ENCODE data around the gene CST4. TPM values are rescaled to one million over a fixed set of nuclear protein-coding genes. Genes with fewer than 3 reads are reported as not detected.
"Not testable (repeated sequence)": the region's sequence is repeated elsewhere in the genome, so short reads cannot be mapped to it uniquely, and the experiment has no call there.

Gene CST4
- total RNA-seq, 2 experiments from 2014 or later = not detected

GRCh38 chr20:23702021-23702420 is 13.2 kb upstream of the CST4 start:
- intact Hi-C loops (cut with micrococcal nuclease) = no loop called here
- Mint-ChIP-seq H3K4me3 (no peak overlapping the region), H3K27ac (no peak overlapping the region), H3K27me3 (no peaks in the 10 kb centered on the region), H3K36me3 (no peaks in the 10 kb centered on the region), H3K9me3 (no peaks in the 10 kb centered on the region), H3K4me1 (ENCODE audit: low read depth) (no peaks in the 10 kb centered on the region)
- ChIA-PET POLR2A (no interaction called here), CTCF (no interaction called here)
- DNase-seq = no peak

- Mint-ChIP-seq H3K27me3 (no peaks in the 10 kb centered on the region), H3K36me3 (no peaks in the 10 kb centered on the region), H3K4me3 (no peak overlapping the region), H3K9me3 (no peaks in the 10 kb centered on the region), H3K27ac (no peak overlapping the region), H3K4me1 (ENCODE audit: low read depth) (no peaks in the 10 kb centered on the region)
- intact Hi-C loops (cut with micrococcal nuclease) = no loop called here
- POLR2A ChIA-PET = no interaction called here
- DNase-seq = no peak
- CTCF ChIA-PET = no interaction called here
Measured at GRCh38 chr20:23700931-23701330, 12.1 kb upstream of the CST4 start.

- no peak for DNase-seq
- Mint-ChIP-seq H3K27ac (no peak overlapping the region), H3K27me3 (peaks cover 2% of the 10 kb centered on the region), H3K9me3 (no peaks in the 10 kb centered on the region), H3K4me3 (no peak overlapping the region), H3K36me3 (no peaks in the 10 kb centered on the region), H3K4me1 (ENCODE audit: low read depth) (no peaks in the 10 kb centered on the region)
- CTCF ChIA-PET = no interaction called here
- intact Hi-C loops (cut with micrococcal nuclease) = no loop called here
- POLR2A ChIA-PET = no interaction called here
Measured at GRCh38 chr20:23697947-23698346, 9.1 kb upstream of the CST4 start.

GRCh38 chr20:23695068-23695395 is 6.2 kb upstream of the CST4 start:
- CTCF ChIA-PET; H3K4me3 Mint-ChIP-seq; H3K9me3 Mint-ChIP-seq; H3K27ac Mint-ChIP-seq; POLR2A ChIA-PET; DNase-seq; H3K4me1 Mint-ChIP-seq (ENCODE audit: low read depth); H3K36me3 Mint-ChIP-seq; intact Hi-C loops (cut with micrococcal nuclease); H3K27me3 Mint-ChIP-seq: not testable (repeated sequence)

- H3K36me3 Mint-ChIP-seq; H3K27ac Mint-ChIP-seq; DNase-seq; POLR2A ChIA-PET; H3K9me3 Mint-ChIP-seq; H3K27me3 Mint-ChIP-seq; H3K4me1 Mint-ChIP-seq (ENCODE audit: low read depth); CTCF ChIA-PET; intact Hi-C loops (cut with micrococcal nuclease); H3K4me3 Mint-ChIP-seq: not testable (repeated sequence)
Measured at GRCh38 chr20:23694178-23695067, 5.6 kb upstream of the CST4 start.

- H3K27ac Mint-ChIP-seq; H3K4me3 Mint-ChIP-seq; H3K36me3 Mint-ChIP-seq; H3K9me3 Mint-ChIP-seq; H3K4me1 Mint-ChIP-seq (ENCODE audit: low read depth); POLR2A ChIA-PET; intact Hi-C loops (cut with micrococcal nuclease); DNase-seq; H3K27me3 Mint-ChIP-seq; CTCF ChIA-PET: not testable (repeated sequence)
Measured at GRCh38 chr20:23692725-23693619, 4.1 kb upstream of the CST4 start.

- H3K27ac Mint-ChIP-seq = no peak overlapping the region
- intact Hi-C loops (cut with micrococcal nuclease) = no loop called here
- no peak overlapping the region for H3K4me3 Mint-ChIP-seq
- no peak for DNase-seq
- no peaks in the 10 kb centered on the region for H3K36me3 Mint-ChIP-seq
- no peaks in the 10 kb centered on the region for H3K9me3 Mint-ChIP-seq
- POLR2A ChIA-PET = no interaction called here
- H3K4me1 Mint-ChIP-seq (ENCODE audit: low read depth) = no peaks in the 10 kb centered on the region
- peaks cover 4% of the 10 kb centered on the region for H3K27me3 Mint-ChIP-seq
- CTCF ChIA-PET = no interaction called here
Measured at GRCh38 chr20:23691675-23692074, 2.8 kb upstream of the CST4 start.

GRCh38 chr20:23690581-23690980 is 1.7 kb upstream of the CST4 start:
- no peaks in the 10 kb centered on the region for H3K4me1 Mint-ChIP-seq (ENCODE audit: low read depth)
- peaks cover 5% of the 10 kb centered on the region for H3K27me3 Mint-ChIP-seq
- no peak overlapping the region for H3K4me3 Mint-ChIP-seq
- intact Hi-C loops (cut with micrococcal nuclease) = no loop called here
- ChIA-PET POLR2A (no interaction called here), CTCF (no interaction called here)
- no peak overlapping the region for H3K27ac Mint-ChIP-seq
- no peaks in the 10 kb centered on the region for H3K9me3 Mint-ChIP-seq
- no peak for DNase-seq
- H3K36me3 Mint-ChIP-seq = no peaks in the 10 kb centered on the region

GRCh38 chr20:23689399-23689690 is 507 bp upstream of the CST4 start:
- Mint-ChIP-seq H3K27me3 (peaks cover 5% of the 10 kb centered on the region), H3K36me3 (no peaks in the 10 kb centered on the region), H3K27ac (no peak overlapping the region), H3K4me3 (no peak overlapping the region), H3K9me3 (no peaks in the 10 kb centered on the region), H3K4me1 (ENCODE audit: low read depth) (no peaks in the 10 kb centered on the region)
- CTCF ChIA-PET = no interaction called here
- POLR2A ChIA-PET = no interaction called here
- intact Hi-C loops (cut with micrococcal nuclease) = no loop called here
- DNase-seq = no peak

GRCh38 chr20:23687986-23688385 is 852 bp downstream of the CST4 start:
- intact Hi-C loops (cut with micrococcal nuclease) = no loop called here
- no peak overlapping the region for H3K4me3 Mint-ChIP-seq
- H3K9me3 Mint-ChIP-seq = no peaks in the 10 kb centered on the region
- H3K27me3 Mint-ChIP-seq = peaks cover 3% of the 10 kb centered on the region
- ChIA-PET POLR2A (no interaction called here), CTCF (no interaction called here)
- DNase-seq = no peak
- H3K36me3 Mint-ChIP-seq = no peaks in the 10 kb centered on the region
- H3K27ac Mint-ChIP-seq = no peak overlapping the region
- H3K4me1 Mint-ChIP-seq (ENCODE audit: low read depth) = no peaks in the 10 kb centered on the region

- Mint-ChIP-seq H3K4me1 (ENCODE audit: low read depth) (no peaks in the 10 kb centered on the region), H3K27ac (no peak overlapping the region), H3K27me3 (peaks cover 3% of the 10 kb centered on the region), H3K36me3 (no peaks in the 10 kb centered on the region), H3K9me3 (no peaks in the 10 kb centered on the region), H3K4me3 (no peak overlapping the region)
- intact Hi-C loops (cut with micrococcal nuclease) = no loop called here
- ChIA-PET CTCF (no interaction called here), POLR2A (no interaction called here)
- DNase-seq = no peak
Measured at GRCh38 chr20:23686046-23686750, 2.6 kb downstream of the CST4 start.

GRCh38 chr20:23685529-23685896 is 3.3 kb downstream of the CST4 start:
- H3K4me3 Mint-ChIP-seq; H3K27me3 Mint-ChIP-seq; H3K36me3 Mint-ChIP-seq; POLR2A ChIA-PET; H3K9me3 Mint-ChIP-seq; CTCF ChIA-PET; intact Hi-C loops (cut with micrococcal nuclease); DNase-seq; H3K27ac Mint-ChIP-seq; H3K4me1 Mint-ChIP-seq (ENCODE audit: low read depth): not testable (repeated sequence)

GRCh38 chr20:23684261-23684660 is 4.6 kb downstream of the CST4 start:
- Mint-ChIP-seq H3K4me3 (no peak overlapping the region), H3K9me3 (no peaks in the 10 kb centered on the region), H3K4me1 (ENCODE audit: low read depth) (no peaks in the 10 kb centered on the region), H3K36me3 (no peaks in the 10 kb centered on the region), H3K27ac (no peak overlapping the region), H3K27me3 (peaks cover 10% of the 10 kb centered on the region)
- intact Hi-C loops (cut with micrococcal nuclease) = no loop called here
- no peak for DNase-seq
- CTCF ChIA-PET = no interaction called here
- POLR2A ChIA-PET = no interaction called here

Data from activated CD4-positive, alpha-beta memory T cell treated with anti-CD3 and anti-CD28 coated beads for 36 hours (primary cell).